MM.1S (cell line): ENCODE data around the gene RASAL2.

ENCODE experiments used
- CTCF ChIP-seq: fragments of 300-600 bp; sonication (generic); IDR thresholded peaks from 2 replicates; pipeline ENCODE4 v1.5.1; 2016; ENCODE audit warnings: antibody characterized with exemption, low read length, mixed read lengths
- EZH2 ChIP-seq: fragments of 300-600 bp; sonication (generic); optimal IDR thresholded peaks from 2 replicates; pipeline ENCODE3; 2017; ENCODE audit warnings: low read depth, mild to moderate bottlenecking, antibody characterized with exemption, low read length, mixed read lengths
- EZH2phosphoT487 ChIP-seq: fragments of 300-600 bp; sonication (generic); IDR thresholded peaks from 2 replicates; pipeline ENCODE4 v1.6.1; 2018; ENCODE audit warnings: antibody characterized with exemption, low read length

- TF ChIP-seq EZH2phosphoT487 (no peak), CTCF (no peak), EZH2 (no peak)
Measured at GRCh38 chr1:178220094-178220493, 126.2 kb downstream of the RASAL2 start.
